NCI-H1092 treated with DMSO at 0.1 percent for 48 hours (cell line): ENCODE data around the gene CD99L2.
"Not testable (repeated sequence)": the region's sequence is repeated elsewhere in the genome, so short reads cannot be mapped to it uniquely, and the experiment has no call there.

Source experiments
- DNase-seq: peaks from one replicate; lab custom pipeline; 2025; lab: John Stamatoyannopoulos, UW

CD99L2 gene

GRCh38 chrX:150849996-150850720 lies 48.3 kb downstream of the CD99L2 start:
- DNase-seq = no peak

DNA sequence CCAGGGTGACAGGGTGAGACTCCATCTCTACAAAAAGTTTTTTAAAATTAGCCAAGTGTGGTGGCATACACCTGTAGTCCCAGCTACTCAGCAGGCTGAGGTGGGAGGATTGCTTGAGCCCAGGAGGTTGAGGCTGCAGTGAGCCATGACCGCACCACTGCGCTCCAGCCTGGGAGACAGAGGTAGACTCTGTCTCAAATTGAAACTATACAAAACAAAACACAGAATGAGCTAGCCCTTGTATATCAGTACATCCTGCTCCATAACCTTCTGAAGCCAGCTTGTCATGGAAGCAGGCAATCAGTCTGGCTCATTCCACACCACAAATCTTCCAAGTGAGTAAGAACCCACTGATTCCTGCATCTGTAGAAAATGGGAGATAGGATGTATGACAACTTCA lies 49.0 kb downstream of the CD99L2 start:
- no peak for DNase-seq

DNA sequence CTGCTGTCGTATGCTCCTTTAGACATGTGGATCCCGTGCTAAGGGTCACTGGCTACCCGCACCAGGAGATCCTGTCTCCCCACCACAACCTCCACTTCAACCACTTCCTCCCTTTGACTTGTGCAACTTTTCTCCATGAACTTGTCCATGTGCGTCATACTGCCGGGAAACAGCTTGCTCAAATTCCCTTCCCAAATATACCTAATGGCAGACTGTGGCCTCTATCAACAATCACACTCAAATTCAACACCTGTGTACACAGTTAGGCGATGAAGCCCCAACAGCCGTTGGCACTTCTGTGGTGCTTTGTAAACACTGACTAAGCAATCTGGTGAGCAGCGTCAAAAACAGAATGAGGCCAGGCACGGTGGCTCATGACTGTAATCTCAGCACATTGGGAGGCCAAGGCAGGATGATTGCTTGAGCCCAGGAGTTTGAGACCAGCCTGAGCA lies 49.5 kb downstream of the CD99L2 start:
- DNase-seq = peak; percentile 84

DNA sequence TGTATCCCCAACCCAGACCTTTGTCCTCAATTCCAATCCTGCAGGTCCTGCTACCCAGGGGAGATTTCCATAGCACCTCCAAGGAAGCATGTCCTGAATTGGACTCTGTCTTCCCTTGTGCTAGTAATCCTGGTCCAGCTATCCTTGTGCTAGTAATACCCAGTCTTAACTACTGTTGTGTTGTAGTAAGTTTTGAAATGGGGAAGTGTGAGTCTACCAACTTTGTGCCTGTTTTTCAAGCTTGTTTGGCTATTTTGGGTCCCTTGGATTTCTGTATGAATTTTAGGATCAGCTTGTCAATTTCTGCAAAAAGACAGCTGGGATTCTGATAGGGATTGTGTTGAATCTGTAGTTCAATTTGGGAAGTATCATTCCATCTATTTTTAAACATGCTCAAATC lies 51.4 kb downstream of the CD99L2 start:
- DNase-seq = no peak

GRCh38 chrX:150846130-150846529 lies 52.3 kb downstream of the CD99L2 start:
- DNase-seq = no peak

DNA sequence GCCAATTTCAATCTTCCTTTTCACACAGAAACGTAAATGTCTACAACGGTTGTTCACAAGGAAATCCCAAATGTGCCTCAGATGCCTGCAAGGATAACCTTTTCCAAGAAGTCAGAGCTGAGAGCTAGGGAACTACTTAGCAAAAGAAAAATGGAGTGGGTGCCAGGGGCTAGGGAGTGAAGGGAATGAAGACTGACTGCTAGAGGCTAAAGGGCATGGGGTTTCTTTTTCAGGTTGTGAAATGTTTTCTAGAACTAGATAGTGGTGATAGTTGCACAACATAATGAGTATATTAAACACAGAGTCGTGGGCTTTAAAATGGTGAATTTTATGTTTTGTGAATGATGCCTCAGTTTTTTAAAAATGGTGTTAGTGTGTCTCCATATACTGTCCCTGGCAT lies 53.4 kb downstream of the CD99L2 start:
- DNase-seq = no peak

DNA sequence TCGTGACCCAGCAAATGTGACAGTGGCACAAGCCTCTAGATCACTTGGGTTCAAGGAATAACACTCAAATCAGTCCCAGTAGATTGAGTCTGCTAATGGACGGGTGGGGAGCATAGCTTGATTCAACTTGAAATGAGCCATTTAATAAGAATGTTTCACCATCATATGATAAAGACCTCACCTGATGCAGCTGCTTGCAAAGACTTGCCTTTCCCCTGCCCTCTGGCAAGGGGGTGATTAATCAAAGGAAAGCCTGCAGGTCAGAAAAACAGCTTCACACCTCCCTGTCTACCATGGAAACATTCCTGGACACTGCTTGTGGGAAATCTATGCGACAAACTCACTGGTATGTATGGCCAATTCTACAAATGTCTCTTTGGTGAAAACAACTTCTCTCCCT lies 54.5 kb downstream of the CD99L2 start:
- no peak for DNase-seq

GRCh38 chrX:150842198-150842685 lies 56.2 kb downstream of the CD99L2 start:
- peak; percentile 96 for DNase-seq

- DNase-seq = no peak
Measured at GRCh38 chrX:150841456-150842197, 56.8 kb downstream of the CD99L2 start.

GRCh38 chrX:150837845-150838244 lies 60.6 kb downstream of the CD99L2 start:
- DNase-seq = no peak

DNA sequence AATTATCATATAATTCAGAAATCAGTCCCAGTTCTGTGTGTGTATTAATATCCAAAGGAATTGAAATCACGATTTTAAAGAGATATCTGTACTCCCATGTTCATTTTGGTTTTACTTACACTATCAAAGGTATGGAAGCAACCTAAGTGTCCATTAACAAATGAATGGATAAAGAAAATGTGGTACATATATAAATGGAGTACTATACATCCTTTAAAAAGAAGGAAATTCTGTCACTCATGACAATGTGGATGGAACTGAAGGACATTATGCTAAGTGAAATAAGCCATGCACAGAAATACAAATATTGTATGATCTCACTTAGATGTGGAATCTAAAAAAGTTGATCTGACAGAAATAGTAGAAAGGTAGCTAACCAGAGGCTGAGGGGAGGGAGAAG lies 63.8 kb downstream of the CD99L2 start:
- no peak for DNase-seq

DNA sequence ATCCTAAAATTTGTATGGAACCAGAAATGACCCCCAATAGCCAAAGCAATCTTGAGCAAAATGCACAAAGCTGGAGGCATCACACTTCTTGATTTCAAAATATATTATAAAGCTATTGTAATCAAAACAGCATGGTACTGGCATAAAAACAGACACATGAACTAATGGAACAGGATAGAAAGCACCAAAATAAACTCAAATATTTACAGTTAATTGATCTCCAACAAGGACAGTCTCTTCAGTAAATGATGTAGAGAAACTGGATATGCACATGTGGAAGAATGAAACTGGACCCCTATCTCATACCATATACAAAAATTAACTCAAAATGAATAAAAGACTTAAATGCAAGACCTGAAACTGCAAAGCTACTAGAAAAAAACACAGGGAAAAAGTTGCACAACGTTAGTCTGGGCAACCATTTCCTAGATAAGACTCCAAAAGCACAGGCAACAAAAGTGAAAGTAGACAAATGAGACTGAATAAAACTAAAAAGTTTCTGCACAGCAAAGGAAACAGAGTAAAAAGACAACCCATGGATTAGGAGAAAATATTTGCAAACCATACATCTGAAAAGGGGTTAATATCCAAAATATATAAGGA lies 64.9 kb downstream of the CD99L2 start:
- DNase-seq = no peak

- DNase-seq = no peak
Measured at GRCh38 chrX:150831863-150832262, 66.6 kb downstream of the CD99L2 start.

DNA sequence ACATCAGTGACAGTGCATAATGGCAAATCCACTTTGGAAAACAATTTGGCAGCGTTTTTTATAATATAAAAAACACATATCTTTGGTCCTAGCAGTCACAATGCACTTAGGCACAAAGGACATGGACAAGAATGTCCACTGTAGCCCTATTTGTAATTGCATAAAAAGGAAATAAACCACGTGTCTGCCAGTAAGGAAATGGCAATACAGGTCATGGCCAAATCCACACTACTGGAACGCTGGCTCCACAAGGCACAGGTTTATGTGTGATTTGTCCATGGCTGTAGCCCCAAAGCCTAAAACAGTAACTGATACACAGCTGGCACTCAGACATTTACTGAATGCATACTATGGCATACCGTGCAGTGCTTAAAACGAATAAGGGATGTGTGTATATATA lies 69.7 kb downstream of the CD99L2 start:
- DNase-seq = no peak

DNA sequence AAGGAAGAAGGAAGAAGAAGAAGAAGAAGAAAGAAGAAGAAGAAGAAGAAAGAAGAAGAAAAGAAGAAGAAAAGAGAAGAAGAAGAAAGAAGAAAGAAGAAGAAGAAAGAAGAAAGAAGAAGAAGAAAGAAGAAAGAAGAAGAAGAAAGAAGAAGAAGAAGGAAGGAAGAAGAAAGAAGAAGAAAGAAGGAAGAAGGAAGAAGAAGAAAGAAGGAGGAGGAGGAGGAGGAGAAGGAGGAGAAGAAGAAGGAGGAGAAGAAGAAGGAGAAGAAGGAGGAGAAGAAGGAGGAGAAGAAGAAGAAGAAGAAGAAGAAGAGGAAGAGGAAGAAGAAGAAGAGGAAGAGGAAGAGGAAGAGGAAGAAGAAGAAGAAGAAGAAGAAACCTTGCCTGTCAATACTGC lies 74.1 kb downstream of the CD99L2 start:
- DNase-seq = not testable (repeated sequence)

DNA sequence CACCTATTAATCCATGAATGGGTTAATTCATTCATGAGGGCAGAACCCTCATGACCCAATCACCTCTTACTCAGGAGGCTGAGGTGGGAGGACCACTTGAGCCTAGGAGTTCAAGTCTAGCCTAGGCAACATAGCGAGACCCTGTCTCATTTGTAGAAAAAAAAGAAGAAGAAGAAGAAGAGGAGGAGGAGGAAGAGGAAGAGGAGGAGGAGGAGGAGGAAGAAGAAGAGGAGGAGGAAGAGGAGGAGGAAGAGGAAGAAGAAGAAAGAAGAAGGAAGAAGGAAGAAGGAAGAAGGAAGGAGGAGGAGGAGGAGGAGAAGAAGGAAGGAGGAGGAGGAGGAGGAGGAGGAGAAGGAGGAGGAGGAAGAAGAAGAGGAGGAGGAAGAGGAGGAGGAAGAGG lies 74.6 kb downstream of the CD99L2 start:
- not testable (repeated sequence) for DNase-seq

DNA sequence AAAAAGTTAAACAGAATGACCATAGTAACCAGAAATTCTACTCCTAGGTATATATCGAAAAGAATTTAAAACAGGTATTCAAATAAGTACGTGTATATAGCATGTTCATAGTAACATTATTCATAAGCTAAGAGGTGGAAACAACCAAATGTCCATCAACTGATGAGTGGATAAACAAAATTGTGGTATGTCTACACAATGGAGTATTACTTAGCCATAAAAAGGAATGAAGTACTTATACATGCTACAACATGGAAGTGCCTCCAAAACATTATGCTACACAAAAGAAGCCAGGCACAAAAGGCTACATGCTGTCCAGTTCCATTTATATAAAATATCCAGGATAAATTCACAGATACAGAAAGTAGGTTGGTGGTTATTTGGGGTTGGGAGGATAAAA lies 76.5 kb downstream of the CD99L2 start:
- no peak for DNase-seq

DNA sequence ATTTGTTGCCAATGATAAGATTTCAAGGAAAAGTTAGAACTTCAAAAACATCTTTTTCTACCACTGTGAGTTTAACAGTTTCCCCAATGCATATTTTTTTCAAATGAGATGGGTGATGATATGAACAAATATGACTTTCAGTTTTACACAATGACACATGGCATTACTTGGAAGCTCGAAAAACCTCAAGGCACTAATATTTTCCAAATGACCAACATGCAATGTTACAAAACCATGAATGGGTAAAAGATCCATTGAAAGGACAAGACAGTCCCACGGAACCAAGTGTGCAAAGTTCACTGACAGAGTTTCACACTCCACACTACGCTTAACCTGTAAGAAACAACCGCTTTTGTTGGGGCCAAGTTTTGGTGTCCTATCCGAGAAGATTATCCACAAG lies 84.5 kb downstream of the CD99L2 start:
- DNase-seq = no peak

- DNase-seq = no peak
Measured at GRCh38 chrX:150806827-150807226, 91.6 kb downstream of the CD99L2 start.

- DNase-seq = no peak
Measured at GRCh38 chrX:150805736-150806135, 92.7 kb downstream of the CD99L2 start.

DNA sequence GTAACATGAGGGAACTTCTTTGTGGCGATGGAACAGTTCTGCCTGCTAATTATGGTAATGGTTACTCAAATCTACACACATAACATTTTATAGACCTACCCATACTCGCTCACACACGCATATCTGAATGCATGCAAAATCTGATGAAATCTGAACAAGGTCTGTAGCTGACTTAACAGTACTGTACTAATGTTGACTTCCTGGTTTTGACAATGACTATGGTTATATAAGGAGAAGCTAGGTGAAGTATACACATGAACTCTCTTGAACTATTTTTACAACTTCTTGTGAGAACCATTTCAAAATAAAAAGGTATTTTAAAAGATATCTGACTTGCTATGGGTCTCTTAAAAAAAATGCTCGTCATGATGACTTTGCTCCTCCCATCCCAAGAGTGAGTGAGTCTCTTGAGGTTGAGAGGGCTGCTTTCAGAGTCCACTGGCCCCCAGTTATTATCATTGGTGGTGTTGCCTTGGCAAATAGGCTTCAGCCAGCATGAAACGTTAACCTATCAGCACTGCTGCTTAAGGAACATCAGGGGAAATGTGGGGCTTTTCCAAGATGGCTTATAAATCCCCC lies 105.4 kb downstream of the CD99L2 start:
- no peak for DNase-seq

DNA sequence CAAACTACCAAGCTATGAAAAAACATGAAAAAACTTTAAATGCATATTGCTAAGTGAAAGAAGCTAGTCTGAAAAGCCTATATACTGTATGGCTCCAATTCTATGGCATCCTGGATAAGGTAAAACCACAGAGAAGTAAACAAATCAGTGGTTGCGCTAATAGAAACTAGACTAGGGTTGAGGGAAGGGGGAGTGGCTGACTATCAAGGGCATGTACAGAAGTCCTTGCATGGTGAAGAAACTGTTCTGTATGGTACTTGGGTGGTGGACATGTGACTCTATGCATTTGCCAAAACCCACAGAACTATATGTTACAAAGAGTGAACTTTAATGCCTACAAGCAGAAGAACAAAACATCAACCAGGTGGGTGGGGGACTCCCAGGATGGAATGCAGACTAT lies 108.4 kb downstream of the CD99L2 start:
- no peak for DNase-seq

DNA sequence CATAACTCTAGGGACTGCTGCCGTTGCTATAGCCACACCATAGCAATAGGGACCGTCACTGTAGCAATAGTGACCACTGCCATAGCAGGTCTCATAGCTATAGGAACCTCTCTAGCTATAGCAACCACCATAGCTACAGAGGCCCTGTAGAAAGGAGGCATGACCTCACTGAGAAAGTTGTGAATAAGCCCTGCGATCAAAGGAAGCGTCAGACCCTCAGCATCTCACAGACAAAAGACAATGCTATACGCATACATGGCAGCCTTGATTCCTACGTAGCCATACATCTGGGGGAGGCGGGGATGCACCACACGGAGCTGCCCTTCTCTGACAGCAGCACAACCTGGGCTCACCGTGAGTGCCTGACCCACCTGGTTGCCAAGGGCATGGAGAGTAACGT lies 116.8 kb downstream of the CD99L2 start:
- no peak for DNase-seq
